Fibroblast of gingiva (primary cell): ENCODE results near the gene PPP4R3B.

Experiments used
- DNase-seq: peaks from one replicate; pipeline ENCODE4 v3.0.0-alpha.2; 2011; ENCODE audit warnings: low read depth

The PPP4R3B gene

GRCh38 chr2:55511508-55512124 is 105.8 kb downstream of the PPP4R3B start:
- peak; percentile 42 for DNase-seq

DNA sequence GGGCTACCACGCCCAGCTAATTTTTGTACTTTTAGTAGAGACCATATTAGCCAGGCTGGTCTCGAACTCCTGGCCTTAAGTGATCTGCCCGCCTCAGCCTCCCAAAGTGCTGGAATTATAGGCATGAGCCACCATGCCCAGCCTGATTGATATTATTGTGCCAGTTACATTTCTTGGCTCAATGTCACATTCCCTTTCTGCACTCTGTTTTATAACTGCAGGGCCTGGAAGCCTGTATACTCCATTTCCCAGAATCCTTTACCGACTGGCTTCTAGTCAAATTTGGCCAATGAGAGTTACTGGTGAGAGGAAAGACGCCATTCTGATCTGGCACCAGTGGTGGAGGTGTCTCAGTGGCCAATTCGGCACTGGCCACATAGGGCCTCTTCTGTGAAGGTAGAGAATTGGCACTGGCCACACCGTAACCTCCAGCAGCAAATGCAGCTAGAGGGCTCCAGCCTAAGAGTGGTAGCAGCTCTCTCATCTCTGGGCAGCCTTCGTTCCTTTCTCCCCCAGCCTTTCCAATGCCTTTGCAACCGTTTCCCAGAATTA is 114.8 kb downstream of the PPP4R3B start:
- no peak for DNase-seq

- DNase-seq = peak; percentile 51
Observed at GRCh38 chr2:55500025-55500424, 117.4 kb downstream of the PPP4R3B start.

DNA sequence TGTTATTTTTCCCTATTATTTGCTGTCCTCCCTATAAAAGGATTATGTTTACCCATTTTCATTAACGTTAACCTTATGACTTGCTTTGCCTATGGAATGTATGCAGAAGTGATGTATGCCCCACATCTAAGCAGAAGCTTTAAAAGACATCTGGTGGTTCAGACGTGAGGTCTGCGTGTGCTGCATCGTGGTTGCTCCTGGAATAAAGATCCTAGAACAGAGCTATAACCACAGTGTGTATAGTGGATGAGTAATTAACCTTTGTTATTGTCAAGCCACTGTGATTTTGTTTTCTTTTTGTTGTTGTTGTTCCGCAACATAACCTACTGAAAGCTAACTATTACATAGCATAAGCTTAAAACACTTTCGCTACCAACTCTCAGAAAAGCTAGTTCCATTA is 118.8 kb downstream of the PPP4R3B start:
- DNase-seq = no peak
